NCI-H2171 (cell line): ENCODE measurements around the gene SLC22A14.
A peak's percentile ranks its signal among the peaks of the same experiment; 100 is the strongest.

Experiments used
- DNase-seq: peaks from one replicate; lab custom pipeline; 2025; lab: John Stamatoyannopoulos, UW

Gene SLC22A14

DNA sequence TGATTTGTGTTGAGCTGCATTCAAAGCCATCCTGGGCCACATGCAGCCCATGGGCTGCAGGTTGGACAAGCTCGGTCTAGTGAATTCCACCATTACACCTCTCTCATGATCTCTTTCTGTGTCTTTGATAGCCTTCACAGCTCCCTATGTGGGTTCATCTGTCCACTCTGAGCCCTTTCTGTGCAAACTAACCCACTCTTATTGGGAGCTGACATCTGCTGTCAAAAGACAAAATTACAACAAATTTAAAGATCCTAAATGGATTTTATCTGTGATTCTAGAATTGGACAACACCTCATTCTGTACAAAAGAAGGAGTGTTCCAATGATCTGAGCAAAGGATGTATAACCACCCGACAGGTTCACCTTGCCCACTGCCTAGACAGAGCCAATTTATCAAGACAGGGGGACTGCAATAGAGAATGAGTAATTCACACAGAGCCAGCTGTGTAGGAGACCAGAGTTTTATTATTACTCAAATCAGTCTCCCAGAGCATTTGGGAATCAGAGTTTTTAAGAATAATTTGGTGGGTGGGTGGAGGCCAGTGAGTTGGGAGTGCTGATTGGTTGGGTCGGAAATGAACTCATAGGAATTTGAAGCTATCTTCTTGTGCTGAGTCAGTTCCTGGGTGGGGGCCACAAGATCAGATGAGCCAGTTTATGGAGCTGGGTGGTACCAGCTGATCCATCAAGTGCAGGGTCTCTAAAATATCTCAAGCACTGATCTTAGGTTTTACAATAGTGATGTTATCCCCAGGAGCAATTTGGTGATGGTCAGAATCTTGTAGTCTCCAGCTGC lies 61.9 kb downstream of the SLC22A14 start:
- DNase-seq = no peak

DNA sequence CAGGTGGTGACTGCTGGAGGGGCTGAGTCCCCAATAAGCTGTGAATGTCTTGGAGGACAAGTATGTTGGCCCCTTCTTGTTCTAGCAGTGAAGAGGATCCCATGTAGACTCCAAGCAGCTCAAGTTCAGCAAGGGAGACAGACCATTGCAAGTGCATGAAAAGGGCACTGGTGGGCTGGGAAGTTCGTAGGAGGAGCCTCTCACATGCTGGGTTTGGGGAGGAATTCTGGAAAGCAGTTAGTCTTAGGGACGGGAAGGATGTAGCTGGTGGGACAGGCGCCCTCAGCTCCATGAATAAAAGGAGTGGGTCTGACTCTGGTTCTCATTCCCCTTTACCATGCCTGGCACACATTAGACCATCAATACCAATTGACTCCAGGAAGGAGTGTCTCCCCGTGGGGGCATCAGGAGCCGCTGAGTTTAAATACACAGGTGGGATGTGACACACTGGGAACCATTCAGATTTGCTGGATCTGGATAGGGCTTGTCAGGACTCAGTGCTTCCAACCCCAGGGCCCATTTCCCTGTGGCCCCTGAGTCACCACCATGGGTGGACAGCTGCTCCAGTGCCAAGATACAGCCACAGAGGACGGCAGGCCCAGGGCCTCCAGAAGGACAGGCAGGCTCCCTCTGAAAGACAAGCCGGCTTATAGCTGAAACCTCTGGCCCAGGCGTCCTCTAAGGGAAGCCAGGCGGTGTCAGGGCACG lies 63.9 kb downstream of the SLC22A14 start:
- DNase-seq = no peak

DNA sequence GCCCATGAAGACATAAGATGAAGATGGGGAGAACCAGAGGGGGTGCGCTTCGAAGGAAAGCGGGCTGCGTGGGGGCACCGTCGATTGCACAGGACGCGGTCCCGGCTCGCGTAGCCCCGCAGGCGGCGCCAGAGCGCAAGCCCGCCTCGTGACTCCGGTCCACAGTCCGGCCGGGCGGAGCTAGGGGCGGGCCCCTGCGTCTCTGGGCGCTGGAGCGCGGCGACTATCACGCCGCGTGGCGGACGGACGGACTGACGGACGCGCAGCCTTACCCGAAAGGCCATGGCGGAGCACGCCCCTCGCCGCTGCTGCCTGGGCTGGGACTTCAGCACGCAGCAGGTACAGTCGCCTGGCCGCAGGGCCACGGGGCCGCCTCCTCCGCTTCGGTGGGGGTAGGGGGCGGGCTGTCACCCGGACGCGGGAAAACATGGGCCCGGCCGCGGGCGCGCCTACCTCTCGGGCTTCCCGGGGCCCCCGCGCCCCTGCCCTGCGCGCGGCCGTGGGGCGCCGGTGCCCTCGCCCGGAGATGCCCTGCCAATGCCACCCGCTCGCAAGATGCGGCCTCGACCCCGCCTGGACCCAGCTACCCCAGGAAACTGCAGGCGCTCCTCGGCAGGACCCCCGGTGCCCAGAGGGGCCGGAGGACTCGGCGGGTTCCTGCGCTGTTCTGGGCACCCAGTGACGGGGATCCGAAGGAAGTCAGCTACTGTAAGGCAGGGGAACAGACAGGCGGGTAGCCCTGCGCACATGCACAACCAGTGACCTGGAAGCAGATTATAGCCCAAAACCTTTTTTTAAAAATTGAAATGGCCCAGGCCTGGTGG lies 64.7 kb downstream of the SLC22A14 start, which contains the start of gene XYLB:
Gene XYLB (plus strand): TSS at position 199 of the 824 bp plus-strand sequence. CDS start 84 bp downstream, at position 283.
- DNase-seq = peak; percentile 25

DNA sequence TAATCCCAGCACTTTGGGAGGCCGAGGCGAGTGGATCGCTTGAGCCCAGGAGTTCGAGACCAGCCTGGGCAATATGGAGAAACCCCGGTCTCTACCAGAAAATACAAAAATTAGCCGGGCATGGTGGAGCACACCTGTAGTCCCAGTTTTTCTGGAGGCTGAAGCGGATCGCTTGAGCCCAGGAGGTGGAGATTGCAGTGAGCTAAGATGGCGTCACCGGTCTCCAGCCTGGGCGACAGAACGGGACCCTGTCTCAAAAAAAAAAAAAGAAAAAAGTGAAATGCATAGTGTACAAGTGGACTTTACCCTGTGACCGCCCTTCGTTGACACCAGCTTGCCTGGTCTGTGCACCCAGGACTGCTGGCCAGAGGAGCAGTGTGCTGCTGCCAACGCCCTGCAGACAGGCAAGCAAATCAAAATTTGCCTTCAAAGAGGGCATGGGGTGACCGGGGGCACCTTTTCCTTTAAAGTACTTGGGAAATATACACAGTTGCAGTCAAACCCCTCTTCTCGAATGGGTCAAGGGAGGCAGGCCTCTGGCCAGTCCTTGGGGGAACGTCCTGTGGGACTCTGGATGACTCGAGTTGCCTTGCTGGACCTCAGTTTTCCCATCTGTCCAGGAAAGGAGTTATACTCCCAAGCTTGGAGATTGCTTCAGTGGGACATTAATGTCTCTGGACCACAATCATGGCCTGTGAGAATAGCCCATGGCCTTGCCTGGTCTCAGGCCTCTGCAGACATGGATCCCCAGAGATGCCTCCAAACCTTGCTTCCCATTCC lies 65.5 kb downstream of the SLC22A14 start:
- no peak for DNase-seq

DNA sequence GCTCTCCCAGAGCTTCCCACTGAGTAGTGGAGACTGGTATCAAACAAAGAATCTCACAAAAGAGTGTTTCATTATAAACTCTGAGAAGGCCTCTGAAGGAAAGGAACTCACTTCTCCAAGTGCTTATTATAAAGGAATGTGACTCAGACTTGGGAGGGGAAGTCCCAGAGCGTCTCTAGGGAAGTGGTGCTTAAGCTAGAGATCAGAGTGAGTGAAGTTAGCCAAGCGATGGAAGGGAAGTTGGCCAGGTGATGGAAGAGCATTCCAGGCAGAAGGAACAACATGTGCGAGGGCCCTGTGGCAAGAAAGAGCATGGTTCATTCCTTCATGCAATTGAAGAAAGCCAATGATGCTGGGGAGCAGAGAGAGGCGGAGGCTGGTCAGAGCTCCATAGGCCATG lies 66.8 kb downstream of the SLC22A14 start:
- DNase-seq = no peak

DNA sequence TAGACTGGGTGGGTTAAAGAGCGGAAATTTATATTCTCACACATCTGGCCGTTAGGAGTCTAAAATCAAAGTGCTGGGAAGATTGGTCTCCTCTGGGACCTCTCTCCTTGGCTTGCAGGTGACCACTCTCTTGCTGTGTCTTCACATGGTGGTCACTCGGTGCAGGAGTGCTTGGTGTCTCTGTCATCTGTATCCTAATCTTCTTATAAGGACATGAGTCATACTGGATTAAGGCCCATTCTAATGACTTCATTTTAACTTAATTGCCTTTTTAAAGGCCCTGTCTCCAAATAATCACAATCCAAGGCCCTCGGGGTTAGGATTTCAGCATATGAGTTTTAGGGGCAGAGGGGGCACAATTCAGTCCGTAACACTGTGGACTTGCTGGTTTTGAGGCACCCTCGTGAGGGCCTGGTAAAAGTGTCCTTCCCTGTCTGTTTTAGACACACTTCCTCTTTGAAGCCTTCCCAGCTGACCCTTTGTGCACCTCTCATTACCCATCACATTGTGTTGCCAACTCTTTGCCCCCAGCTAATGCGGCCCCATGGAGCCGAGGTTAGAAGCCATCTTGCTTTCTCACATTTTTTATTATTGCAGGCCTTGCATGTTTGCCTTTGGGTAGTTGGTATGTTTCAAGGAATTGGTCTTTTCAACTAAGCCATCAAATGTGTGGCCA lies 67.7 kb downstream of the SLC22A14 start:
- DNase-seq = no peak

DNA sequence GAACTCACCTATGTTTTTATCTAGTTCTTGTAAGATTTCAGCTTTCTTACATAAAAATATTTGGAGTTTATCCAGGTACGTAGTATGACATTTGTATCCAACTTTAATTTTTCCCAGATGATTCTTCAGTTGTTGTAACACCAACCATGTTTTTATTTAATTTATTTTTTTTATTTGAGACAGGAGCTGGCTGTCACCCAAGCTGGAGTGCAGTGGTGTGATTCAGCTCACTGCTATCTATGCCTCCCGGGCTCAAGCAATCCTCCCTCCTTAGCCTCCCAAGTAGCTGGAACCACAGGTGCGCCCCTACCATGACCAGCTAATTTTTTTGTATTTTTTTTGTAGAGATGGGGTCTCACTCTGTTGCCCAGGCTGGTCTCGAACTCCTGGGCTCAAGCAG lies 71.1 kb downstream of the SLC22A14 start:
- no peak for DNase-seq

DNA sequence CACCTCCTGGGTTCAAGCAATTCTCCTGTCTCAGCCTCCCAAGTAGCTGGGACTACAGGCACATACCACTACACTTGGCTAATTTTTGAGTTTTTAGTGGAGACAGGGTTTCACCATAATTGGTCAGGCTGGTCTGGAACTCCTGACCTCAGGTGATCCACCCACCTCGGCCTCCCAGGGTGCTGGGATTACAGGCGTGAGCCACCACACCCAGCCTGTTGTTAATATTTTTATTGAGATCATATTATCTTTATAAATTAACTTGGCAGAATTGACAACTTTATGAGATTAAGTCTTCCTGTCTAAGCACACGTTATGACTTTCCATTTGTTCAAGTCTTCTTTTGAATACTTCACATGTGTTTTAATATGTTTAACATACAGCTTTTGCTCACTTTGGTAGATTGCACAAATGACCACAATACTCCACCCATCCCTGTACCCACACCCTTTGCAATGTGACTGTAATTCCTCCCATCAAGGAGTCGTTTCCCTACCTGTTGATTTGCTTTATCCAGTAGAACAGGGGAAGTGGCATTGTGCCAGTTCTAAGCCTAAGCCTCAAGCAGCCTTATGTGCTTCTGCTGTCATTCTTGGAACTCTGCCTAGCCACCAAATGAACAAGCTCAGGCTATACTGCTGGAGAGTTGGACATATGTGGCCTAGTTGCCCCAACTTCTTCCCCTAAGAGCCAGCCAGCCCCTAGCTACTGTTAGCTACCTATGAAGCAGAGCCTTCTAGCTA lies 72.7 kb downstream of the SLC22A14 start:
- peak; percentile 20 for DNase-seq

DNA sequence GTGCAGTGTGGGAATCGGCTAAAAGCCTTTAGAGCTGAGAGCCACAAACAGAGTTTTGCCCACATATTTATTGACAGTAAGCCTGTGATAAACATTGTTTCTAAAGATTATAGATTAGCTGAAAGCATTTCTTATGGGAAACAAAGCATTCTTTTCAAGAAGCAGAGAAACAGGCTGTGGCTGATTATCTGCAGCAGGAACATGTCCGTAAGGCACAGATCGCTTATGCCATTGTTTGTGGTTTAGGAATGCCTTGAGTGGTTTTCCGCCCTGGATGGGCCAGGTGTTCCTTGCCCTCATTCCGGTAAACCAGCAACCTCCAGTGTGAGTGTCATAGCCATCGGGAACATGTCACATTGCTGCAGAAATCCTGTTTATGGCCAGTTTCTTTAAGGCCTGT lies 76.9 kb downstream of the SLC22A14 start:
- DNase-seq = no peak

DNA sequence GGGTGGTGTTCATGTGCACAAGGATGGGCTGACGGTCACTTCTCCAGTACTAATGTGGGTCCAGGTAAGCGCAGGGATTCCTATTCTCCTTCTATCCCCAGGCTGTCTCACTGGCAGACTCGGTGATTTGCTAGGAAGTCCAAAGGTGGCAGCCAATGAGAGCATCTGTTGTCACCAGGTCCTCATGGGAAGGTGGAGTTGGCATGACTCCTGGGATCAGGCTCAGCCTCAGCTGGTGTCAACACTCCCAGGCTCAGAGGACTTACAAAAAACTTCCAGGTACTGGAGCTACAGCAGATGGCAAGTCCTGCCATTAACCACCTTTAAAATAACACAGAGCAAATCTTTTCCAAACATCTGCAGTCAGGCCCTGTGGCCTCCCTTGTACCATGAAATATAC lies 78.3 kb downstream of the SLC22A14 start:
- peak; percentile 54 for DNase-seq

DNA sequence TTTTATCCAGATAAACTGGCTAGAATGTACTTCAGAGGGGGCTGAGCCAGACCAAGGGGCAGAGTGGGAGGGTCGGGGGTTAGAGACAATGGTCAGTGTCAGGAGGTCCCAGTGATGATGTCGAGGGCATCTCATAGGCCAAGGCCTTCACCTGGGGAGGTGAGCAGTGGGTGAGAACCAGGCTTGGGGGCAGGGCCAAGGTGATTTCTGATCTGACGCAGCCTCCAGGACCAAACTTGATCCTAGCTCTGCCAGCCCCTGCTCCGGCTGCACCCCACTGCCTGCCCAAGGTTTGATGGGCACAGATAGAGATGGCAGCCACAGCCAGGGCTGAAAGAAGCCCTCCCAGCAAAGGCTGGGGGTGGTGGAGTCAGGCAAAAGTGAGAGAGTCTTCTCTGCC lies 79.4 kb downstream of the SLC22A14 start:
- DNase-seq = no peak

DNA sequence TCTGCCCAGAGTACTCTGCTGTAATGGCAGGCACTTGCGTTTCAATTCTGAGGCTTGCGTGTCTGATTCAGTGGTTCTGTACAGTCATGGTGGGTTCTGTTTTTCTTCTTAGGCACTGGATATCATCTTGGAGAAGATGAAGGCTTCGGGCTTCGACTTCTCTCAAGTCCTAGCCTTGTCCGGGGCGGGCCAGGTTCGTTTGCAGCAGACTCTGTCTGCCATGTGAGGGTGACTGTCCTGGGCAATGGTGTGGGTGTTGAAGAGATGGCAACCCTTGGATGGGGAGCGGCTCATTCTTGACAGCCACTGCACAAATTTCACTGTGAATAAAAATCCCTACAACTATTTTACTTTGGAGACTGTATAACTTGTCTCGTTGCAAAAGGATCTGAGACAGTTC lies 80.7 kb downstream of the SLC22A14 start:
- DNase-seq = no peak

DNA sequence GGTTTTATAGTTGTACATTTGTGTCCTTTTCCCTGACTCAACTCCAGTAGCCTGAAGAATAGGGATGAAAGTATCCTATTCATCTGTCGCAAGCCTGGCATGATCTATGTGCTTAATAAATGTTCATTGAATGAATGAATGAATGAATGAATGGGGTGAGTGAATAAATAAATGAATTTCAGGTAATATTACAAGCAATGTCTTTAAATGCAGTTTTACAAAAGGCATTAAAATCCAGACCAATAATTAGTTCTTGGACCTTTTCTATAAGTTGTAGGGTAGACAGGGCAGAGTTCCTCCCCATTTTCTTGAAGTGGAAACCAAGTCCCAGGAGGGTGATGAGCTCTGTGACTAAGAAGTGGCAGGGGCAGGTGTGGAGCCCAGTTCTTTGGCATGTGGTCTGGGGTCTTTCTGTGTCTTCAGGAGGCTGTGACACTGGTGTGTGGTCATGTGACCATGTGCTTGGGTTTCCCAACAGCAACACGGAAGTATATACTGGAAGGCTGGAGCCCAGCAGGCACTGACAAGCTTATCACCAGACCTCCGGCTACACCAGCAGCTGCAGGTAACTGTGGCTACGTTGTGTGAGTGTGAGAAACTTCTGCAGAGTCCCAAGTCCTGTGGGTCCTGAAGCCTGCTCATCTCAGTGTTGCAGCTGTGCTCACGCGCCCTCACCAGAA lies 82.8 kb downstream of the SLC22A14 start:
- no peak for DNase-seq

DNA sequence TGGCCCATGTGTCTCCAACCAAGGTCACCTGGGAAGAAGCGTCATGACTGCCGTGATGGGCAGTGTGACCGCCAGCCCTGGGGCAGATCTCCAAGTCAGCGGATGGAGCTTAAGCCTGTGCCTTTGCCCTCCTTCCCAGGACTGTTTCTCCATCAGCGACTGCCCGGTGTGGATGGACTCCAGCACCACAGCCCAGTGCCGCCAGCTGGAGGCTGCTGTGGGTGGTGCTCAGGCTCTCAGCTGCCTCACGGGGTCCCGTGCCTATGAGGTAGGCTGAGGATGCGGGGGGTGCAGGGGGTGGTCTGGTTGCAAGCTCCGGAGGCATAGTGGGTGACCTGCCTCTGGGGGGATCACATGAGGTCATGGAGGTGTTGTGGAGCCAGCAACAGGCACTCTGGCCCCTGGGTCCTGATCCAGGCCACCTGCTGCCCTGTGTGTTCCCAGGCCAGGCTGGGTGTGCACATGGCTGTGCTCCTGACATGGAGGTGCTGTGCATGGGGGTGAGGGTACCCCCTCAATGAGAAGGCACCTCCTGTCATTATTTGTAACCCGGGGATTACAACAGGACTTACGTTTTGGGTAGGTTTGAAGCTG lies 83.5 kb downstream of the SLC22A14 start:
- DNase-seq = no peak

DNA sequence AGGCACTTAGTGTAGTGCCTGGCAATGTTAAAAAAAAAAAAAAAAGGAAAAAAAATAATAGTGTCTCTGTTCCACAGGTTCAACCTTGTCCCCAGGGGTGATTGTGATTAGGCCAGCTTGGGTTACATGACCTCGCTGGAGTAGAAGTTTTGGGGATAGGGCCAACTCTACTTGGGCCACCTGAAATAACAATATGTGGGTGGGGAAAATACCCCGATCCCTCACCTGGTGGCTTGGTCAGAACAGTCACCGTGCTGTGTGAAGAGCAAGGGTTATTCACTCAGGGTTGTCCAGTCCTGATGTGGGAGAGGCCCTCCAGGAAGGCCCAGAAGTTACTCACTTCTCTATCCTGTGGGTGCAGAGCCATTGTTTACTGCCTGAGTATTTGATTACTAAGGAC lies 84.0 kb downstream of the SLC22A14 start:
- no peak for DNase-seq

DNA sequence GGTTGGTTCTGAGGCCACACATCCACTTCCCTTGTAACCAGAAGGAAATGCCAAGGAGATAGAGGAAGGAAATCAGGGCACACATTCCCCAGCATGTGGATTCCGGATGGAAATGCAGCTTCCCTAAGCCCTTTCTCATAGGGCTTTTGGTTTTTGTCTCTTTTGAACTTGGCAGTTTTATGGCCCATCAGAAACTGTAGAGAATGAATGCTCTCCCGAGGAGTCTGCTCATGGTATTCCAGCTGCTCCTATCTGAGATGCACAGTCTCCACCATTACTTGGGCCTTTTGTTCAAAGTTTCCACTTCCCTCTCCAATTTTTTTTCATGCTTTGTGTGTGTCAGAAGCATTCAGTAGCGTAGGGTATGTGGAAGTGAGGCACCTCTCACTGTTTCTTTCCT lies 85.7 kb downstream of the SLC22A14 start:
- no peak for DNase-seq
